Epithelial cell of esophagus (primary cell): ENCODE measurements around the gene NEURL1.

Source experiments
- DNase-seq: peaks from one replicate; pipeline ENCODE4 v3.0.0; 2010; ENCODE audit warnings: low read depth
- H3K4me3 ChIP-seq: 2 replicates; pipeline ENCODE4 v1.5.1; 2011; ENCODE audit warnings: mild to moderate bottlenecking, low read length, control low read depth
- CTCF ChIP-seq: IDR thresholded peaks from 2 replicates; pipeline ENCODE4 v1.5.1; 2011; ENCODE audit warnings: low read depth, mild to moderate bottlenecking, low read length, control low read depth, inconsistent platforms; ENCODE audit not compliant: insufficient read depth; ENCODE audit errors: missing control alignments

Gene NEURL1

GRCh38 chr10:103463499-103463898 lies 30.0 kb upstream of the NEURL1 start:
- no peak for TF ChIP-seq CTCF
- no peak for DNase-seq

GRCh38 chr10:103465411-103466179 lies 27.9 kb upstream of the NEURL1 start:
- no peak for TF ChIP-seq CTCF
- no peak overlapping the region for H3K4me3 ChIP-seq
- DNase-seq: no peak

More at GRCh38 chr10:103463499-103463898, 30.0 kb upstream of the NEURL1 start:
- H3K4me3 ChIP-seq: no peak overlapping the region

- H3K4me3 ChIP-seq: no peak overlapping the region
- TF ChIP-seq CTCF: no peak
- DNase-seq: no peak
These were observed 26.8 kb upstream of the NEURL1 start for GRCh38 chr10:103466734-103467133.

GRCh38 chr10:103467406-103467805 lies 26.1 kb upstream of the NEURL1 start:
- no peak for TF ChIP-seq CTCF
- no peak for DNase-seq
- no peak overlapping the region for H3K4me3 ChIP-seq

GRCh38 chr10:103469201-103469600 lies 24.3 kb upstream of the NEURL1 start:
- DNase-seq: no peak
- no peak overlapping the region for H3K4me3 ChIP-seq
- no peak for TF ChIP-seq CTCF

GRCh38 chr10:103470761-103471653 lies 22.5 kb upstream of the NEURL1 start:
- H3K4me3 ChIP-seq: no peak overlapping the region
- TF ChIP-seq CTCF: no peak
- no peak for DNase-seq
